ENCODE results near the gene GRM4. TPM values are rescaled to one million over a fixed set of nuclear protein-coding genes. Genes with fewer than 3 reads are reported as not detected.

GRM4 gene
- total RNA-seq, 1 experiment from 2014 or later: 5.6 TPM

DNA sequence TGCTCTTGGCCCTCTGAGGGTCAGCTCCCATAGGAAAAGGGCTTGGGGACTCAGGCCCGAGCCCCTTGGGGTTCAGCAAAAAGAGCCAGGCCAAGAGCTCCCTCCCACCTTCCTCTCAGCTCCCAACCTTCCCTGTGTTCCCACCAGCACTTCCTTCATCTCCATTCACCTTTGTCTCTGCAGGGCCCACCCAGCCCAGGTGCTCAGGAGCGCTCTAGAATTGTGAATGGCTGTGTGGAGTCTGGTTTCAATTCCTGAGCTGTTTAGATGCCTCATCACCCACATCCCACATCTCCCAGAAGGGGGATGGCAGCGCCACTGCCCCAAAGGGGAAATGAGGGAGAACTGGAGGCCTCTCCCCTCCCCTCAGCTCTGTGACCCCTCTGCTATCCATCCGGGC, 7.7 kb downstream of the GRM4 start:
- H3K79me1 ChIP-seq (ENCODE audit: insufficient read depth, low read depth, low read length, poor library complexity, severe bottlenecking): no peaks in the 10 kb centered on the region
- no peak overlapping the region for H2BK15ac ChIP-seq (ENCODE audit: low read depth, low read length)
- no peaks in the 10 kb centered on the region; the same call in 1 of the 2 replicates for H3K79me2 ChIP-seq (ENCODE audit: insufficient read depth, low read length)
- H4K8ac ChIP-seq (replicated peaks; ENCODE audit: insufficient read length, low read depth, low read length): no peak overlapping the region
- H2BK20ac ChIP-seq (ENCODE audit: low read depth, low read length, poor library complexity, severe bottlenecking): no peak overlapping the region
- no peak for DNase-seq
- no peak overlapping the region for H3K27ac ChIP-seq (ENCODE audit: insufficient read length, low read depth, low read length)
- peaks cover 42% of the 10 kb centered on the region for H3K27me3 Mint-ChIP-seq (ENCODE audit: low read depth)
- peak overlapping the region in 1 of 2 experiments; percentile 59; a peak in 3 of 5 replicates for H3K4me3 Mint-ChIP-seq
- H3K9me3 ChIP-seq (ENCODE audit: control insufficient read depth, low read depth, low read length): no peaks in the 10 kb centered on the region
- no CpG with 5 or more reads among the region's 4 CpGs for WGBS (ENCODE audit: extremely low coverage, insufficient read length, low lambda C conversion rate)
- no peak overlapping the region for H3K56ac ChIP-seq (ENCODE audit: insufficient read length, low read depth, low read length)
- H2AFZ ChIP-seq (ENCODE audit: low read length): no peak overlapping the region
- H3K23ac ChIP-seq (ENCODE audit: insufficient read length, low read depth, low read length): no peak overlapping the region
- H2BK5ac ChIP-seq (ENCODE audit: insufficient read length, low read length): no peak overlapping the region
- no peak overlapping the region for H2AK5ac ChIP-seq (ENCODE audit: insufficient read length, low read length)
- peaks cover 22% of the 10 kb centered on the region for H3K4me1 ChIP-seq (ENCODE audit: insufficient read depth, low read length)
- H3K4me1 Mint-ChIP-seq: peaks cover 55 to 79% of the 10 kb centered on the region in 2 experiments
- no peaks in the 10 kb centered on the region for H3K23me2 ChIP-seq (ENCODE audit: insufficient read length, low read depth, low read length, poor library complexity, severe bottlenecking)
- H4K5ac ChIP-seq (ENCODE audit: insufficient read length, low read depth, low read length): no peak overlapping the region
- H2BK12ac ChIP-seq (ENCODE audit: insufficient read length, low read depth, low read length): no peak overlapping the region
- peak overlapping the region in 1 of 3 experiments; percentile 49; a peak in 2 of 7 replicates for H3K27ac Mint-ChIP-seq
- no peak overlapping the region for H3K18ac ChIP-seq (ENCODE audit: insufficient read length, low read depth, low read length)
- no peaks in the 10 kb centered on the region for H3K9me3 Mint-ChIP-seq
- TF ChIP-seq, protein P1, sequence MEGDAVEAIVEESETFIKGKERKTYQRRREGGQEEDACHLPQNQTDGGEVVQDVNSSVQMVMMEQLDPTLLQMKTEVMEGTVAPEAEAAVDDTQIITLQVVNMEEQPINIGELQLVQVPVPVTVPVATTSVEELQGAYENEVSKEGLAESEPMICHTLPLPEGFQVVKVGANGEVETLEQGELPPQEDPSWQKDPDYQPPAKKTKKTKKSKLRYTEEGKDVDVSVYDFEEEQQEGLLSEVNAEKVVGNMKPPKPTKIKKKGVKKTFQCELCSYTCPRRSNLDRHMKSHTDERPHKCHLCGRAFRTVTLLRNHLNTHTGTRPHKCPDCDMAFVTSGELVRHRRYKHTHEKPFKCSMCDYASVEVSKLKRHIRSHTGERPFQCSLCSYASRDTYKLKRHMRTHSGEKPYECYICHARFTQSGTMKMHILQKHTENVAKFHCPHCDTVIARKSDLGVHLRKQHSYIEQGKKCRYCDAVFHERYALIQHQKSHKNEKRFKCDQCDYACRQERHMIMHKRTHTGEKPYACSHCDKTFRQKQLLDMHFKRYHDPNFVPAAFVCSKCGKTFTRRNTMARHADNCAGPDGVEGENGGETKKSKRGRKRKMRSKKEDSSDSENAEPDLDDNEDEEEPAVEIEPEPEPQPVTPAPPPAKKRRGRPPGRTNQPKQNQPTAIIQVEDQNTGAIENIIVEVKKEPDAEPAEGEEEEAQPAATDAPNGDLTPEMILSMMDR (conservative IDR thresholded peaks at IDR 0.05): no peak
- H3T11ph ChIP-seq (ENCODE audit: low read length): no peak overlapping the region
- no peaks in the 10 kb centered on the region; a peak in 1 of 7 replicates for H3K36me3 Mint-ChIP-seq (ENCODE audit: insufficient read depth in 1 of 3, low read depth in 3 of 3)
- no peak overlapping the region for H2BK120ac ChIP-seq (ENCODE audit: low read depth, low read length, poor library complexity, severe bottlenecking)
- H4K91ac ChIP-seq (ENCODE audit: insufficient read length, low read depth, low read length): no peak overlapping the region
- no peaks in the 10 kb centered on the region for H3K27me3 ChIP-seq (ENCODE audit: insufficient read depth, low read length)
- no peak overlapping the region for H3K4me2 ChIP-seq (ENCODE audit: insufficient read depth, insufficient read length, low read length)
- H3K14ac ChIP-seq (ENCODE audit: insufficient read depth, low read length): no peak overlapping the region
- H3K4ac ChIP-seq (ENCODE audit: low read depth, low read length): no peak overlapping the region
- no peaks in the 10 kb centered on the region for H4K20me1 ChIP-seq (ENCODE audit: control insufficient read depth, insufficient read depth, insufficient read length)
- H3K9ac ChIP-seq (ENCODE audit: extremely low read depth, insufficient read length, low read length): no peak overlapping the region

Data from H9 (cell line).